Central memory CD8-positive, alpha-beta T cell (primary cell): Measurements from ENCODE around the gene PAMR1.
A peak's percentile ranks its signal among the peaks of the same experiment; 100 is the strongest.

Experiments
- ATAC-seq: fragments of 150-1000 bp; cut with Tn5 transposase; replicated peaks from 2 replicates; pipeline ENCODE4 v1.10.0; 2022; ENCODE audit warnings: mild to moderate bottlenecking, moderate FRiP score, moderate number of reproducible peaks; ENCODE audit not compliant: poor library complexity, severe bottlenecking; ENCODE audit errors: extremely low read depth
- DNase-seq, 2 donors: peaks; one replicate each; pipeline ENCODE4 v3.0.0; 2021; ENCODE audit warnings: low spot score in 2 of 2
- H3K27ac Mint-ChIP-seq: one replicate; pipeline ENCODE4 v1.8.0; 2022; ENCODE audit warnings: low read depth, mild to moderate bottlenecking, moderate library complexity, mixed read lengths
- H3K27me3 Mint-ChIP-seq: one replicate; pipeline ENCODE4 v1.8.0; 2022; ENCODE audit warnings: mixed read lengths
- H3K36me3 Mint-ChIP-seq: one replicate; pipeline ENCODE4 v1.8.0; 2022; ENCODE audit warnings: mild to moderate bottlenecking, moderate library complexity, mixed read lengths; ENCODE audit not compliant: insufficient read depth
- H3K4me1 Mint-ChIP-seq: one replicate; pipeline ENCODE4 v1.8.0; 2022; ENCODE audit warnings: mixed read lengths
- H3K4me3 Mint-ChIP-seq: one replicate; pipeline ENCODE4 v1.8.0; 2022; ENCODE audit warnings: mild to moderate bottlenecking, moderate library complexity, mixed read lengths
- H3K9me3 Mint-ChIP-seq: one replicate; pipeline ENCODE4 v1.8.0; 2022; ENCODE audit warnings: mixed read lengths

The PAMR1 gene

GRCh38 chr11:35514481-35514880 lies 10.9 kb downstream of the PAMR1 start:
- DNase-seq (no peak), ATAC-seq (no peak)
- H3K27ac Mint-ChIP-seq, result no peak overlapping the region
- no peaks in the 10 kb centered on the region for H3K9me3 Mint-ChIP-seq
- H3K27me3 Mint-ChIP-seq, result peaks cover 87% of the 10 kb centered on the region
- H3K4me3 Mint-ChIP-seq, result no peak overlapping the region
- H3K36me3 Mint-ChIP-seq, result peaks cover 3% of the 10 kb centered on the region
- H3K4me1 Mint-ChIP-seq, result no peaks in the 10 kb centered on the region

GRCh38 chr11:35511666-35512065 lies 13.8 kb downstream of the PAMR1 start:
- H3K9me3 Mint-ChIP-seq, result peaks cover 7% of the 10 kb centered on the region
- H3K4me3 Mint-ChIP-seq, result no peak overlapping the region
- H3K36me3 Mint-ChIP-seq, result peaks cover 1% of the 10 kb centered on the region
- DNase-seq (no peak), ATAC-seq (no peak)
- peaks cover 83% of the 10 kb centered on the region for H3K27me3 Mint-ChIP-seq
- H3K4me1 Mint-ChIP-seq, result no peaks in the 10 kb centered on the region
- H3K27ac Mint-ChIP-seq, result no peak overlapping the region

GRCh38 chr11:35507688-35508087 lies 17.7 kb downstream of the PAMR1 start:
- Mint-ChIP-seq H3K4me1 (no peaks in the 10 kb centered on the region), H3K27ac (no peak overlapping the region), H3K4me3 (no peak overlapping the region), H3K27me3 (peaks cover 84% of the 10 kb centered on the region), H3K36me3 (peaks cover 1% of the 10 kb centered on the region), H3K9me3 (peaks cover 20% of the 10 kb centered on the region)
- ATAC-seq (no peak), DNase-seq (no peak)

GRCh38 chr11:35501776-35502175 lies 23.6 kb downstream of the PAMR1 start:
- no peak overlapping the region for H3K27ac Mint-ChIP-seq
- peaks cover 14% of the 10 kb centered on the region for H3K9me3 Mint-ChIP-seq
- DNase-seq (no peak), ATAC-seq (no peak)
- H3K4me3 Mint-ChIP-seq, result no peak overlapping the region
- no peaks in the 10 kb centered on the region for H3K36me3 Mint-ChIP-seq
- H3K27me3 Mint-ChIP-seq, result peaks cover 31% of the 10 kb centered on the region
- H3K4me1 Mint-ChIP-seq, result no peaks in the 10 kb centered on the region

DNA sequence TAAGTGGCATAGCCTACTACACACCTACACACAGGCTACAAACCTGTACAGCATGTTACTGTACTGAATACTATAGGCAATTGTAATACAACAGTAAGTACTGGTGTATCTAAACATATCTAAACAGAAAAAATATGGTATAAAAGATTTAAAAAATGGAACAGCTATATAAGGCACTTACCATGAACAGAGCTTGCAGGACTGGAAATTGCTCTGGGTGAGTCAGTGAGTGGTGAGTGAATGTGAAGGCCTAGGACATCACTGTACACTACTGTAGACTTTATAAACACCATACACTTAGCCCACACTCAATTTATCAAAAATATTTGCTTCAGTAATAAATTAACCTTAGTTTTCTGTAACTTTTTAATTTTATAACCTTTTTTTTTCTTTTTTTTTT lies 24.7 kb downstream of the PAMR1 start:
- no peak overlapping the region for H3K27ac Mint-ChIP-seq
- no peak for ATAC-seq
- H3K4me1 Mint-ChIP-seq, result no peaks in the 10 kb centered on the region

DNA sequence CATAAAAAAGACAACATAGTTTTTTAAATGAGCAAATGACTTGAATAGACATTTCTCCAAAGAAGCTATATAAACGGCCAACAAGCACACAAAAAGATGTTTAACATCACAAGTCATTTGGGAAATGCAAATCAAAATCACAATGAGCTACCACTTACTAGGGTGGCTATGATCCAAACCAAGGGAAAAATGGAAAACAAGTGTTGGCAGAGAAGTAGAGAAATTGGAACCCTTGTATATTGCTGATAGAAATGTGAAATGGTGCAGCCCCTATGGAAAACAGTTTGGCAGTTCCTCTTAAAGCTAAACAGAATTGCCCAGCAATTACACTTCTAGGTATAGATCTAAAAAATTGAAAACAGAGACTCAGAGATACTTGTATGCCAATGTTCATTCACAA lies 29.0 kb downstream of the PAMR1 start:
- no peak for ATAC-seq
- no peaks in the 10 kb centered on the region for H3K36me3 Mint-ChIP-seq
- H3K4me3 Mint-ChIP-seq, result no peak overlapping the region
- H3K9me3 Mint-ChIP-seq, result no peaks in the 10 kb centered on the region
- H3K27ac Mint-ChIP-seq, result no peak overlapping the region
- DNase-seq, result no peak
- H3K27me3 Mint-ChIP-seq, result peaks cover 19% of the 10 kb centered on the region
- no peaks in the 10 kb centered on the region for H3K4me1 Mint-ChIP-seq

More for the DNA sequence above, 24.7 kb downstream of the PAMR1 start:
- peaks cover 5% of the 10 kb centered on the region for H3K9me3 Mint-ChIP-seq
- no peak overlapping the region for H3K4me3 Mint-ChIP-seq
- DNase-seq, result no peak
- no peaks in the 10 kb centered on the region for H3K36me3 Mint-ChIP-seq
- peaks cover 21% of the 10 kb centered on the region for H3K27me3 Mint-ChIP-seq

GRCh38 chr11:35494957-35495490 lies 30.4 kb downstream of the PAMR1 start:
- Mint-ChIP-seq H3K9me3 (no peaks in the 10 kb centered on the region), H3K4me1 (no peaks in the 10 kb centered on the region), H3K27ac (no peak overlapping the region), H3K4me3 (no peak overlapping the region), H3K36me3 (no peaks in the 10 kb centered on the region), H3K27me3 (peaks cover 19% of the 10 kb centered on the region)
- ATAC-seq (no peak), DNase-seq (no peak)

DNA sequence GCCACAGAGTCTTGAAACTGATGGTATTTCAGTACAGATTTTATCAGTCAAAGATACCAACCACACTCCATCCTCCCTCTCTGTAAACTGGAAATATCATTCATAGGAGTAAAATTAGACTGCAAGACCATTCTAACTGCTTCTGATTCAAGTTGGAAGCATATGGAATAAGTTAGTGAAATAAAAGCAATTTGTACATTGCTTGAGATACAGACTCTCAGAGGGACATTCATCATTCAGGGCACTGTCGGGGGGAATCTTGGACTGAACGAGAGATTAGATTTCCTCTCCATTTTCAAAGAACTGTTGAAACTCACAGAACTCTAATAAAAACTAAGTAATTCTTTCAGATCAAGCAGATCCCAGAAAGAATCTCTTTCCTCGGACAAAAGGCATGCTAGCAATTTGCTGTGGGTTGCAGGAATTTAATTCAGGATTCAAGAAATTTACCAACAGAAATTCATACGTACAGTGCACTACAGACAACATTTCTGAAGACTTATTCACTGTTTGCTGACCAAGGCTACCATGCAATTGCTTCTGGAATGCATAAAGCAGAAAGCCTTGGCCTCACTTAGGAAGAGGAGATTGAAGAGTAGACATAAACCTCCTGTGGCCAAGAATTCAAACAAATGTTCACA lies 34.1 kb downstream of the PAMR1 start:
- Mint-ChIP-seq H3K9me3 (no peaks in the 10 kb centered on the region), H3K4me3 (no peak overlapping the region), H3K27me3 (peaks cover 32% of the 10 kb centered on the region), H3K36me3 (no peaks in the 10 kb centered on the region), H3K27ac (no peak overlapping the region), H3K4me1 (no peaks in the 10 kb centered on the region)
- DNase-seq (no peak), ATAC-seq (no peak)

- H3K27ac Mint-ChIP-seq, result no peak overlapping the region
- DNase-seq (no peak), ATAC-seq (no peak)
- H3K4me1 Mint-ChIP-seq, result no peaks in the 10 kb centered on the region
- H3K9me3 Mint-ChIP-seq, result no peaks in the 10 kb centered on the region
- peaks cover 38% of the 10 kb centered on the region for H3K27me3 Mint-ChIP-seq
- no peaks in the 10 kb centered on the region for H3K36me3 Mint-ChIP-seq
- no peak overlapping the region for H3K4me3 Mint-ChIP-seq
Measured at GRCh38 chr11:35488117-35488516, 37.3 kb downstream of the PAMR1 start.

DNA sequence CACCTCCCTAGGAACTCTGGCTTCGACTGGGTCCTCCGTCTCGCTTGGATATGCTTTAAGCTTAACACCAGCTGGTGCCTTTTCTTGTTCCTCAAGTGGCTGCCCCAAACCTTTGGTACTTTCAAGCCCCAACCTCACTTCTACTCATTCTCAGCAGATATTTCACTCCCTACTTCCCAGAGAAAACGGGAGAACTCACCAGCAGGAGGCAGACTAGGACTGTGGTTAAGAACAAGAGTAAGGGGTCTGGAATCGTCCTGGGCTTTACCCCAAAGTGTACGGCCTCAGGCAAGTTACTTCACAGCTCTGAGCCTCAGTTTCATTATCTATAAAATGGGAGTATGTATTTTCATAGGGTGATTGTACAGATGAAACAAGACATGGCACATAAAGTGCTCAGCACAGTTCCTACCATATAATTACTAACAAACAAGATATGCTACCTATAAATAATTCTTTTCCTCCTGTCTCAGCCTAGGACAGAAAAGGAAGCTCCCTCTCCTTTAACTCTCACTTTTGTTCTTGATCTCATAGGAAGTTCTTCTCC lies 37.8 kb downstream of the PAMR1 start:
- Mint-ChIP-seq H3K9me3 (no peaks in the 10 kb centered on the region), H3K27me3 (peaks cover 38% of the 10 kb centered on the region), H3K27ac (no peak overlapping the region), H3K36me3 (no peaks in the 10 kb centered on the region), H3K4me1 (no peaks in the 10 kb centered on the region), H3K4me3 (no peak overlapping the region)
- ATAC-seq (no peak), DNase-seq (no peak)

- no peaks in the 10 kb centered on the region for H3K4me1 Mint-ChIP-seq
- no peak overlapping the region for H3K4me3 Mint-ChIP-seq
- DNase-seq (no peak), ATAC-seq (no peak)
- peaks cover 44% of the 10 kb centered on the region for H3K27me3 Mint-ChIP-seq
- no peak overlapping the region for H3K27ac Mint-ChIP-seq
- H3K9me3 Mint-ChIP-seq, result no peaks in the 10 kb centered on the region
- no peaks in the 10 kb centered on the region for H3K36me3 Mint-ChIP-seq
Measured at GRCh38 chr11:35486934-35487333, 38.5 kb downstream of the PAMR1 start.

DNA sequence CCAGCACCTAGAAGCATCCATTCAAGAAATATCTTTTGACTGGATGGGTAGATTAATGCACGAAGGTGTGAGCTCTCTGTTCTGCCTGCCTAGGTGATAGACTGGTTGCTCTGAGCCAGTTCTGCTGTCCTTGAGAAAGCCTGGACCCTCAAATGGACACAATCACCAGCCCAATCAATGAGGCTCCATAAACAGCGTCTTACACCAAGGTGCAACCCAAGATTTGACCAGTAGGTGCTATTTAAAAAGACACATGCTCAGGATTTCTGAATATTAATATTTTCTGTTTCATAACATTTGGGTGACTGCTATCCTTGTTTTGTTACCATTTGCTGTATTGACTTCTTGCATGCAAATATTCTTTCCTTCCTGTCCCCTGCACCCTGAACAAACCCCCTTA lies 39.0 kb downstream of the PAMR1 start:
- Mint-ChIP-seq H3K4me3 (no peak overlapping the region), H3K27me3 (peaks cover 49% of the 10 kb centered on the region), H3K4me1 (no peaks in the 10 kb centered on the region), H3K36me3 (no peaks in the 10 kb centered on the region), H3K9me3 (no peaks in the 10 kb centered on the region), H3K27ac (no peak overlapping the region)
- DNase-seq (no peak), ATAC-seq (no peak)

DNA sequence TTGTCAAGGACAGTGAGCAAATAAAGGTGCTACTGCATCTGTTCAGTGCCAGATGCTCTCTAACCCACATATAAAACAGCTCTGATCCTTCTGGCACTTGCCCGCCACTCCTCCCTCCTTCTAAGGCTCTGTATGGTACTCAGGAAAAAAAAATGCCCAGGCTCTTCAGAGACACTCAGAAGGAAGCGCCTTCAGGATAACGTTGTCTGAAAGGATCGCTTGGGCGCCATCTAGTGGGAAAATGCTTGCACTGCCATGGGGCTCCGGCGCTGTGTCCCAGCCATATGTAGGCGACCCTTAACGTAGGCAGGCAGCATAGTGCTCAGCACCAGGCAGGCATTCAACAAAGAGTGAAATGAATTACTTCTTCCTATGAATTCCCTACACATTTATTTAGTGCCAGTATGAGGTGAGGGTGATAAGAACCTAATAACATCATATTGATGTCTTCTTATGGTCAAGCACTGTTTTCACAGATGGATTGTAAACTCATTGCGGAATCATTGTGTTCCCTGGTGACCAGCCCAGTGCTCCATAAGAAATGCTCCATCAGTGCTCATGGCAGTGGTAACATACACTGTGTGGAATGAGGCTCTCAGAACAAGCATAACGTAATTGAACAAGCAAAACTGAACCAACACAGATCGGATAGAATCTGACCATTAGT lies 39.6 kb downstream of the PAMR1 start:
- Mint-ChIP-seq H3K27me3 (peaks cover 56% of the 10 kb centered on the region), H3K36me3 (no peaks in the 10 kb centered on the region), H3K4me1 (no peaks in the 10 kb centered on the region), H3K9me3 (no peaks in the 10 kb centered on the region), H3K27ac (no peak overlapping the region), H3K4me3 (no peak overlapping the region)
- peak; percentile 49 to 59 for DNase-seq
- peak; percentile 64 for ATAC-seq
